Caco-2 (cell line): Measurements from ENCODE around the gene LIFR. TPM values are rescaled to one million over a fixed set of nuclear protein-coding genes. Genes with fewer than 3 reads are reported as not detected.

ENCODE experiments used
- BruUV-seq: library from RNA; stranded (reverse); fragments of 400-500 nt; replicated peaks from 2 replicates; lab custom pipeline; 2021; lab: Mats Ljungman, UMichigan
- CTCF ChIA-PET: fragments of 300-600 bp; sonication (Branson Sonifier 250); formaldehyde crosslinking; loops from one replicate; lab custom pipeline; 2022; ENCODE audit warnings: antibody characterized with exemption; lab: Charles Lee
- POLR2A ChIA-PET: fragments of 300-600 bp; sonication (Branson Sonifier 250); formaldehyde crosslinking; loops from one replicate; lab custom pipeline; 2022; ENCODE audit warnings: antibody characterized with exemption; lab: Charles Lee
- DNase-seq, 2 experiments: peaks; one replicate each; pipeline versions ENCODE4 v3.0.0 to v3.0.0-alpha.2; 2020 to 2022
- H3K27me3 ChIP-seq: replicated peaks from 2 replicates; pipeline ENCODE4 v1.6.0; 2011; ENCODE audit warnings: low read length; ENCODE audit not compliant: control insufficient read depth, insufficient read depth
- H3K36me3 ChIP-seq: 2 replicates; pipeline ENCODE4 v1.5.1; 2011; ENCODE audit warnings: low read length; ENCODE audit not compliant: control insufficient read depth, insufficient read depth
- H3K4me1 ChIP-seq: fragments of 250-450 bp; sonication (Bioruptor Pico); 2 replicates; pipeline ENCODE4 v1.5.1; 2020; ENCODE audit warnings: mild to moderate bottlenecking
- H3K4me3 ChIP-seq: 2 replicates; pipeline ENCODE4 v1.5.1; 2011; ENCODE audit warnings: low read depth, mild to moderate bottlenecking, control low read depth, low read length
- H3K9me3 ChIP-seq: fragments of 250-450 bp; sonication (Bioruptor Pico); 2 replicates; pipeline ENCODE4 v1.5.1; 2020; ENCODE audit warnings: mild to moderate bottlenecking, moderate library complexity
- H3K27ac Mint-ChIP-seq: one replicate; pipeline ENCODE4 v1.8.0; 2022; ENCODE audit warnings: mixed read lengths; ENCODE audit not compliant: unreplicated experiment
- H3K27me3 Mint-ChIP-seq: one replicate; pipeline ENCODE4 v1.8.0; 2022; ENCODE audit warnings: mixed read lengths; ENCODE audit not compliant: insufficient read depth, unreplicated experiment
- H3K36me3 Mint-ChIP-seq: one replicate; pipeline ENCODE4 v1.8.0; 2022; ENCODE audit warnings: mild to moderate bottlenecking, mixed read lengths; ENCODE audit not compliant: insufficient read depth, unreplicated experiment
- H3K4me1 Mint-ChIP-seq: one replicate; pipeline ENCODE4 v1.8.0; 2022; ENCODE audit warnings: low read depth, mixed read lengths; ENCODE audit not compliant: unreplicated experiment
- H3K4me3 Mint-ChIP-seq: one replicate; pipeline ENCODE4 v1.8.0; 2022; ENCODE audit warnings: mild to moderate bottlenecking, moderate library complexity, mixed read lengths; ENCODE audit not compliant: unreplicated experiment
- H3K9me3 Mint-ChIP-seq: one replicate; pipeline ENCODE4 v1.8.0; 2022; ENCODE audit warnings: mixed read lengths; ENCODE audit not compliant: unreplicated experiment
- CTCF ChIP-seq, 2 experiments: fragments of 200-600 bp in 1 of 2; IDR thresholded peaks; 1 replicate in 1 of 2; 2 replicates in 1 of 2; pipeline versions ENCODE4 v1.5.1 to v1.8.0; 2011 to 2022; ENCODE audit warnings: antibody characterized with exemption in 1 of 2, control low read depth in 1 of 2, inconsistent platforms in 1 of 2, low read depth in 1 of 2, low read length in 1 of 2, mild to moderate bottlenecking in 1 of 2, moderate library complexity in 1 of 2; ENCODE audit not compliant: insufficient read depth in 1 of 2, severe bottlenecking in 1 of 2, unreplicated experiment in 1 of 2
- intact Hi-C: fragments of 100-400 bp; cut with micrococcal nuclease; formaldehyde crosslinking; loops from one replicate; pipeline ENCODE4 v1.10.0; 2022; ENCODE audit not compliant: unreplicated experiment
- total RNA-seq: library from RNA; stranded (reverse); gene quantifications from 2 replicates; pipeline ENCODE4 v1.2.3, GENCODE V29; 2022

Gene LIFR
- total RNA-seq, 1 experiment from 2014 or later: 5.1 TPM

- no peak for TF ChIP-seq CTCF (IDR thresholded peaks at IDR 0.05; ENCODE audit: insufficient read depth in 1 of 2, low read depth in 1 of 2, low read length in 1 of 2, severe bottlenecking in 1 of 2, unreplicated experiment in 1 of 2)
- no peaks in the 10 kb centered on the region for H3K9me3 Mint-ChIP-seq
These were observed 6.2 kb upstream of the LIFR start for GRCh38 chr5:38562444-38563210.

GRCh38 chr5:38559428-38559827 is 3.0 kb upstream of the LIFR start:
- Mint-ChIP-seq H3K4me3 (no peak overlapping the region), H3K27me3 (no peaks in the 10 kb centered on the region), H3K4me1 (no peaks in the 10 kb centered on the region), H3K36me3 (peaks cover 5% of the 10 kb centered on the region), H3K9me3 (peaks cover 10% of the 10 kb centered on the region), H3K27ac (no peak overlapping the region)
- Histone ChIP-seq H3K4me1 (0 out of 2 replicates have a peak, but pooled peaks cover 2% of the 10 kb centered on the region), H3K27me3 (no peaks in the 10 kb centered on the region), H3K4me3 (no peak overlapping the region), H3K9me3 (peaks cover 10% of the 10 kb centered on the region; the same call in 1 of the 2 replicates), H3K36me3 (no peaks in the 10 kb centered on the region)
- intact Hi-C loops: no loop called here
- no peak for TF ChIP-seq CTCF (IDR thresholded peaks at IDR 0.05; ENCODE audit: insufficient read depth in 1 of 2, low read depth in 1 of 2, low read length in 1 of 2, severe bottlenecking in 1 of 2, unreplicated experiment in 1 of 2)
- no TSS peak for BruUV-seq
- ChIA-PET CTCF (no interaction called here), POLR2A (no interaction called here)
- no peak for DNase-seq

More at GRCh38 chr5:38562444-38563210, 6.2 kb upstream of the LIFR start:
- Mint-ChIP-seq H3K27ac (no peak overlapping the region), H3K4me3 (no peak overlapping the region), H3K36me3 (peaks cover 5% of the 10 kb centered on the region), H3K4me1 (no peaks in the 10 kb centered on the region), H3K27me3 (no peaks in the 10 kb centered on the region)
- DNase-seq: no peak
- intact Hi-C loops: no loop called here
- 0 out of 2 replicates have a peak, but pooled peaks cover 2% of the 10 kb centered on the region for H3K4me1 ChIP-seq
- H3K27me3 ChIP-seq: no peaks in the 10 kb centered on the region
- BruUV-seq: no TSS peak
- H3K9me3 ChIP-seq: peaks cover 2% of the 10 kb centered on the region; the same call in 1 of the 2 replicates
- H3K4me3 ChIP-seq: no peak overlapping the region
- H3K36me3 ChIP-seq: no peaks in the 10 kb centered on the region
- CTCF ChIA-PET: no interaction called here
- POLR2A ChIA-PET: no interaction called here

GRCh38 chr5:38557792-38558191 is 1.3 kb upstream of the LIFR start:
- POLR2A ChIA-PET: no interaction called here
- Mint-ChIP-seq H3K27me3 (no peaks in the 10 kb centered on the region), H3K4me1 (no peaks in the 10 kb centered on the region), H3K9me3 (peaks cover 10% of the 10 kb centered on the region), H3K27ac (no peak overlapping the region), H3K4me3 (no peak overlapping the region), H3K36me3 (no peaks in the 10 kb centered on the region)
- 0 out of 2 replicates have a peak, but pooled peaks cover 2% of the 10 kb centered on the region for H3K4me1 ChIP-seq
- TF ChIP-seq CTCF (IDR thresholded peaks at IDR 0.05; ENCODE audit: insufficient read depth in 1 of 2, low read depth in 1 of 2, low read length in 1 of 2, severe bottlenecking in 1 of 2, unreplicated experiment in 1 of 2): no peak
- no TSS peak for BruUV-seq
- intact Hi-C loops: no loop called here
- no peaks in the 10 kb centered on the region for H3K27me3 ChIP-seq
- no peaks in the 10 kb centered on the region for H3K36me3 ChIP-seq
- CTCF ChIA-PET: no interaction called here
- peaks cover 10% of the 10 kb centered on the region; the same call in 1 of the 2 replicates for H3K9me3 ChIP-seq
- no peak for DNase-seq
- H3K4me3 ChIP-seq: no peak overlapping the region
